ENCODE results near the gene KLHL11. TPM values are rescaled to one million over a fixed set of nuclear protein-coding genes. Genes with fewer than 3 reads are reported as not detected.

KLHL11 gene
- total RNA-seq, 1 experiment from 2014 or later = 16.8 TPM

- peaks cover 67 to 97% (median 91%) of the 10 kb centered on the region in 3 experiments for H3K36me3 Mint-ChIP-seq (ENCODE audit: insufficient read depth in 1 of 3, low read depth in 3 of 3)
- Histone ChIP-seq H3K18ac (ENCODE audit: insufficient read length, low read depth, low read length) (no peak overlapping the region), H3T11ph (ENCODE audit: low read length) (no peak overlapping the region), H3K79me1 (ENCODE audit: insufficient read depth, low read depth, low read length, poor library complexity, severe bottlenecking) (peaks cover 4% of the 10 kb centered on the region), H2AK5ac (ENCODE audit: insufficient read length, low read length) (no peak overlapping the region), H3K79me2 (ENCODE audit: insufficient read depth, low read length) (peaks cover 2% of the 10 kb centered on the region; the same call in 1 of the 2 replicates), H2BK120ac (ENCODE audit: low read depth, low read length, poor library complexity, severe bottlenecking) (no peak overlapping the region), H3K56ac (ENCODE audit: insufficient read length, low read depth, low read length) (no peak overlapping the region), H3K14ac (ENCODE audit: insufficient read depth, low read length) (no peak overlapping the region), H3K9ac (ENCODE audit: extremely low read depth, insufficient read length, low read length) (no peak overlapping the region), H3K4me1 (ENCODE audit: insufficient read depth, low read length) (no peaks in the 10 kb centered on the region), H2BK12ac (ENCODE audit: insufficient read length, low read depth, low read length) (no peak overlapping the region), H4K8ac (replicated peaks; ENCODE audit: insufficient read length, low read depth, low read length) (no peak overlapping the region), H3K23ac (ENCODE audit: insufficient read length, low read depth, low read length) (no peak overlapping the region), H2BK20ac (ENCODE audit: low read depth, low read length, poor library complexity, severe bottlenecking) (no peak overlapping the region), H3K27me3 (ENCODE audit: insufficient read depth, low read length) (no peaks in the 10 kb centered on the region), H2BK5ac (ENCODE audit: insufficient read length, low read length) (no peak overlapping the region), H2BK15ac (ENCODE audit: low read depth, low read length) (no peak overlapping the region), H3K23me2 (ENCODE audit: insufficient read length, low read depth, low read length, poor library complexity, severe bottlenecking) (no peaks in the 10 kb centered on the region), H4K20me1 (ENCODE audit: control insufficient read depth, insufficient read depth, insufficient read length) (peaks cover 3% of the 10 kb centered on the region), H3K4me2 (ENCODE audit: insufficient read depth, insufficient read length, low read length) (no peak overlapping the region), H4K5ac (ENCODE audit: insufficient read length, low read depth, low read length) (no peak overlapping the region), H4K91ac (ENCODE audit: insufficient read length, low read depth, low read length) (no peak overlapping the region), H3K9me3 (ENCODE audit: control insufficient read depth, low read depth, low read length) (no peaks in the 10 kb centered on the region), H3K4ac (ENCODE audit: low read depth, low read length) (no peak overlapping the region), H3K27ac (ENCODE audit: insufficient read length, low read depth, low read length) (no peak overlapping the region), H2AFZ (ENCODE audit: low read length) (no peak overlapping the region)
- H3K27me3 Mint-ChIP-seq (ENCODE audit: low read depth) = no peaks in the 10 kb centered on the region
- no peaks in the 10 kb centered on the region for H3K9me3 Mint-ChIP-seq
- no peak overlapping the region for H3K4me3 Mint-ChIP-seq
- no peak for DNase-seq
- no peaks in the 10 kb centered on the region for H3K4me1 Mint-ChIP-seq
- WGBS (ENCODE audit: extremely low coverage, insufficient read length, low lambda C conversion rate) = no CpG with 5 or more reads among the region's 11 CpGs
- no peak for TF ChIP-seq CTCF (conservative IDR thresholded peaks at IDR 0.05)
- peak overlapping the region in 1 of 3 experiments; percentile 57; a peak in 1 of 7 replicates for H3K27ac Mint-ChIP-seq
Observed at GRCh38 chr17:41901646-41902045, 36.4 kb upstream of the KLHL11 start.
